ENCODE results near the gene WNT7B.

WNT7B gene

GRCh38 chr22:45994491-45995404 lies 17.8 kb upstream of the WNT7B start:
- peak; percentile 31 for DNase-seq

DNA sequence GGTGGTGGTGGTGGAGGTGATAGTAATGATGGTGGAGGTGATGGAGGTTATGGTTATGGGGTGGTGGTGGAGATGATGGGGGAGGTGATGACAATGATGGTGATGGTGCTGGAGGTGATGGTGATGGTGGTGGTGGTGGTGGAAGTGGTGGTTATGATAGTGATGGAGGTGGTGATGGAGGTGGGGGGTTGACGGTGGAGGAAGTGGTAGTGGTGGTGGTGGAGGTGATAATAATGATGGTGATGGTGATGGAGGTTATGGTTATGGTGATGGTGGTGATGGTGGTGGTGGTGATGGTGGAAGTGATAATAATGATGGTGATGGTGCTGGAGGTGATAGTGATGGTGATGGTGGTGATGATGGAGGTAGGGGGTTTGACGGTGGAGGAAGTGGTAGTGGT lies 16.9 kb upstream of the WNT7B start:
- DNase-seq, result no peak

DNA sequence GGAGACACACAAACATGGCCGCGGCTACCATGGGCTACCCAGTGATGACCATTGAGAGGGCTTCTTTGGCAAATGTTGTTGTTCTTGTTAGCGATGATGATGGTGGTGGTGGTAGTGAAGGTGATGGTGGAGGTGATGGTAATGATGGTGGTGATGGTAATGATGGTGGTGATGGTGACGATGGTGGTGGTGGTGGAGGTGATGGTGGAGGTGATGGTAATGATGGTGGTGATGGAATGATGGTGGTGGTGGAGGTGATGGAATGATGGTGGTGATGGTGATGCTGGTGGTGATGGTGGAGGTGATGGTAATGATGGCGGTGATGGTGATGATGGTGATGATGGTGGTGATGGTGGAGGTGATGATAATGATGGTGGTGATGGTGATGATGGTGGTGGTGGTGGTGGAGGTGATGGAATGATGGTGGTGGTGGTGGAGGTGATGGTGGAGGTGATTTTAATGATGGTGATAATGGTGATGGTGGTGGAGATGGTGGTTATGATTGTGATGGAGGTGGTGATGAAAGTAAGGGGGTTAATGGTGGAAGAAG lies 16.3 kb upstream of the WNT7B start:
- DNase-seq, result no peak

- no peak for DNase-seq
These were observed 15.8 kb upstream of the WNT7B start for GRCh38 chr22:45992737-45993136.

- no peak for DNase-seq
These were observed 14.1 kb upstream of the WNT7B start for GRCh38 chr22:45991098-45991497.

- DNase-seq, result no peak
These were observed 10.3 kb upstream of the WNT7B start for GRCh38 chr22:45987136-45987861.

DNA sequence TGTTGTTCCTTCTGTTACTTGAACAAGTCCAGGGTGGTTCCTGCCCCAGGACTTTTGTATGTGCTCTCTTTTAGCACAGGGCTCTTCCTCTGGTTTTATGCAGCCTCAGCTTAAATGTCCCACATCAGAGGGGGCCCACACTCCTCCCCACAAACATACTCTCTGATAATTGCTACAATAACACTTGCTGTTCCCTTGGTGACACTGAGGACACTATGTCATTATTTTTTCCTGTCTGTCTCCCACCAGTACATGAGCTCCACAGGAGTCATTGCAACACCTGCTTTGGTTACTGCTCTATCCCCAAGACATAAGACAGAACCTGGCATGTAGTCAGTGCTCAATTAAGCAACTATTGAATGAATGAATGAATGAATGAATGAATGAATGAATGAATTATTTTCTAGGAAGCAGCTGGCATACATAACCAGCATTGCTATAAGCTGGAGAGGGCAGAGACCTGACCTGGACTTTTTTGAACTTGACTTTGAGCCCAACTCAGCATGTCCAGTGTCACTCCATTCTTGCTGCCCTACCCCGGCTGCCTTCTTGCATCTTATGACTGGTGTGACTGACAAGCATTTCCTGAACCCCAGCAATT lies 7.5 kb upstream of the WNT7B start:
- DNase-seq, result no peak

DNA sequence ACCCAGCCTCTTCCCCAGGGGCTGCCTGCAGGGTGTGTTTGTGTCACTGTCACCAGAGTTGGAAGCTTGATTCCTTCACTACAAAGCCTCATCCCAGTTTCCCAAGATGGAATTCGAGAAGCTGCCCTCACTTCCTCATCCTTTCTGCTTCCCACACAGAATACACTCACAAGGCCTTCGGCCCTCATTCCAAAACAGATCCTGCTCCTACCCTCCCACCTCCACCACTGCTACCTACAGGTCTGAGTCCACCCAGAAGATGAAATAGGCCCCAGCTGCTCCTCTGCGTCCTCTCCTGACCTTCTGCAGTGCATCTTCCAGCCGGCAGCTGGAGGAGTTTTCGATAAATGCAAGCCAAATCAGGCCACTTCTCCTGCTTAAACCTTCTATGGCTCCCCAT lies 6.8 kb upstream of the WNT7B start:
- no peak for DNase-seq

GRCh38 chr22:45980761-45981160 lies 3.8 kb upstream of the WNT7B start:
- no peak for DNase-seq

GRCh38 chr22:45980268-45980570 lies 3.3 kb upstream of the WNT7B start:
- DNase-seq, result no peak

GRCh38 chr22:45978275-45978713 lies 1.3 kb upstream of the WNT7B start:
- DNase-seq, result no peak

DNA sequence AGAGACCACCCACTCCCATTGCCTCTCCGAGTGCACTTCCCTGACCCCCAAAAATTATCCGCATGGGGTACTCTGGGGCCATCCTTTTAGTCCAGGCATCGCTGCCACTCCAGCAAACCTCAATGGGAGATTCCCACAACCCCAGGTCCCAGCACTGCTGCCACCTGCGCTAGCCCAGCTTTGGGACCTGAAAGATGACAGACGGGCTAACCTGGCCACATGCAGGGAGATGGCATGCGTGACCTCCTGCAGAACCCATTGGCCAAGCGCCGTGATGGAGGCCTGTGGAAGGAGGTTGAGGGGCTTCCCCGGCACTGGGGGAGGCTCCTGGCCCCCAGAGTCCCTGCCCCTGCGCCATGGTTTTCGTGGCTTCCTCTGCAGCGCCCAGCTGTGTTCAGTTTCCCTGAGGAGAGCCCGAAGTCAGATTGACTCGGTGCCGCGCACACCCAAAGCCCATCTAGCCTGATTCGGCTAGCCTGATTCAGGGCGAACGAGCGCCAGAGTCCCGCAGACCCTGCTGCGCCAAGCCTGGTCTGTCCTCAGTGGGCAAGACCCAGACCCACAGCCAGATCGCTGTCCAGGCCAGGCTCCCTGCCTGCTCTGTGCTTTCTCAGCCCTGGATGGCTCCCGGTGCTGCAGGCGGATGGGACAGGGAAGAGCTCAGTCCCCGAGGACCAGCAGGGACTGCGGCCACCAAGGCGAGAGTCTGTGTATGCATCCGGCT lies 751 bp upstream of the WNT7B start:
- no peak for DNase-seq

- no peak for DNase-seq
These were observed 534 bp downstream of the WNT7B start for GRCh38 chr22:45976254-45977002.

- DNase-seq, result no peak
These were observed 1.5 kb downstream of the WNT7B start for GRCh38 chr22:45975164-45976161.

DNA sequence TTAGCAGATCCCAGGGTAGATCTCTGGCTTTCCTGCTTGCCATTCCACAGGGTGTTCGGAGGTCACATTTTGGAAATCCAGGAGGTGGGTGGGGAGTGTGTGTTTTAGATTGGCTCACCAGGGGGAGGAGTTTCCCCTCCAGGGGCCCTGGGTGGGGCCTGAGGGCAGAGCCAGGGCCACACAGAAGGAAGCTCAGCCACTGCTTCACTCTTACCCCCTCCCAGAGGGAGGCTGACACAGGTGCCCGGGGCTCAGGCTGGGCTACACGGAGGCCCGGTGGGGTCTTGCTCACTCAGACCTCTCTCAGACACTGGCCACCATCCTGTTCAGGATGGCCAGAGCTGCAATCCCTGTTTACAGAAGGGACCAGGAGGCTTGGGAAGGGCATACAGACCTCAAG lies 2.5 kb downstream of the WNT7B start:
- DNase-seq, result no peak

- DNase-seq, result no peak
These were observed 4.1 kb downstream of the WNT7B start for GRCh38 chr22:45972889-45973253.

DNA sequence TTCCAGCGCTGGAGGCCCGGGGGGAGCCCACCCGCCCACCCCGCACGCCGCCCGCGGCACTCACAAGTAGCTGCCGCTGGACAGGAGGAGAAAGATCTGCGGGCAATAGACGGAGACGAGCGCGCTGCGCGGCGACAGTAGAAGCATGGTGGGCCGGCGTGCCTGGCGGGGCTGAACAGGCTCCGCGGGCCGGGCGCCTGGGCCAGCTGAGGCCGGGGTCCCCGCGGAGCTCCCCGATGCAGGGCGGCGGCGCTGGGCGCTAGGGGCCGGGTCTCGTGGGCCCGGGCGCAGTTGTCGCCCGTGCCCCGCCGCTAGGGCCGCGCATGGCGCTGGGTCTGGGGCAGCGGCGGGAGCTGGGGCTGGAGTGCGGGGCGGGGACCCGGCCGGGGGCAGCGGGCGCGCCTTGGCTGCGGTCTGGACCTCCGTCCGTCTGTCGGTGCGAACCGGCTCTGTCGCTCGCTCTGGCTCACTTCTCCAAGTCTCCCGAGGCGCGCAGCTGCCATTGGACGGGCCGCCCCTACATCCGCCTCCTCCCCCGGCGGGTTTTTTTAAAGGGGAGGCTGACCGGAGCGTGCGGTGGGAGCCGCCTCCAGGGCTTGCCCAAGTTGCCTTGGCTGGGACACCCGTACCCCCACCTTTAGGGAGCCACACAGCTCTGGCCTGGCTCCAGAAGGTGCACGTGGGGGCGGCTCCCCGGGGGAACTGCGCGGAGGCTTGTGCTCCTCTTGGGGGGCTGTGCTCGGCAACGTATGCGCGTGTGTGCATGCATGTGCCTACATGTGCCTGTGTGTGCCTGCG lies 4.7 kb downstream of the WNT7B start:
- DNase-seq, result no peak

DNA sequence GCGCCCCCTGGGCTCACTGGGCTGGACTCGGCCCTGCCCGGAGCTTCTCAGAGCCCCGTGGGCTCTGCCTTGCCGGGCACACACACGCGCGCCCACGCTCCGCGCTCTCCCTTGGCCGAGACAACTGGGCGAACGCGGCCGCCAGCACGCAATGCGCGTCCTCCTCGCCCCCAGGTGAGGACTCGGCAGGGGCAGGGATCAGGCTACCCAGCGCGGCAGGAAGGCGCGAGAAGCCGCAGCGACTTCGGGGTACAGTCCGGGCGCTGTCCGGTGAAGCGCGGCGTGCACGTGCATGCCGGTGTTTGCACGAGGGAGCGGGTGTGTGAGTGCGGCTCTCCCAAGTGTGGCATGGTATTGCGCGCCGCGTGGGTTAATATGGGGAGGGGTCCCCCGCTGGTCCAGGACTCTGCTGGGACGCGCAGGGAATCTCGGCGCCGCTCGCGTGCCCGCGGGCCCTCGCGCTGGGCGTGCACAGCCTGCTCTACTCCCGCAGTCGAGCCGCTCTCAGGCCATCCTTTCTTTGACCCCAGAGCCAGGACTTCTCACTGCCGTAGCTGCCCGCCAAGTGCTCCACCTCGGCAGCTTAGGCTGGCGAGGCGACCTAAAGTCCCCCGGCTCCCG lies 5.4 kb downstream of the WNT7B start:
- no peak for DNase-seq

GRCh38 chr22:45970705-45971407 lies 6.1 kb downstream of the WNT7B start:
- DNase-seq, result no peak

All from NCI-H1694 treated with DMSO at 0.1 percent for 48 hours (cell line).